MG63 (cell line): ENCODE measurements around the gene RSPO1. TPM values are rescaled to one million over a fixed set of nuclear protein-coding genes. Genes with fewer than 3 reads are reported as not detected.

ENCODE experiments used
- total RNA-seq: library from RNA; depleted of rRNA; stranded (reverse); fragments of >200 nt; shearing (Covaris generic); gene quantifications from 2 replicates; pipeline ENCODE4 v1.2.3, GENCODE V29; 2014; ENCODE audit warnings: low replicate concordance; rRNA removed

RSPO1 gene
- total RNA-seq, 1 experiment from 2014 or later, result not detected

Other genes with a start within 250 kb of the RSPO1 start
- gene ZC3H12A, start 160.3 kb downstream of the RSPO1 start, total RNA-seq, result 2.2 and 3.8 TPM in 2 replicates
- gene MEAF6, start 120.1 kb downstream of the RSPO1 start, total RNA-seq, result 64.6 and 68.7 TPM in 2 replicates
- gene SNIP1, start 80.6 kb downstream of the RSPO1 start, total RNA-seq, result 4.7 and 7.2 TPM in 2 replicates
- gene DNALI1, start 78.0 kb downstream of the RSPO1 start, total RNA-seq, result not detected in 2 replicates
- 66.5 and 126 TPM in 2 replicates for gene GNL2, start 39.0 kb downstream of the RSPO1 start, total RNA-seq
- gene CDCA8, start 57.6 kb upstream of the RSPO1 start, total RNA-seq, result 6.3 and 14.2 TPM in 2 replicates
- gene EPHA10, start 130.2 kb upstream of the RSPO1 start, total RNA-seq, result not detected in 2 replicates
- 8.8 and 15.0 TPM in 2 replicates for gene MANEAL, start 159.0 kb upstream of the RSPO1 start, total RNA-seq
- 22.3 and 68.2 TPM in 2 replicates for gene C1orf122, start 172.9 kb upstream of the RSPO1 start, total RNA-seq
- 34.7 and 37.8 TPM in 2 replicates for gene YRDC, start 173.3 kb upstream of the RSPO1 start, total RNA-seq
- 2.2 and 2.5 TPM in 2 replicates for gene MTF1, start 224.7 kb upstream of the RSPO1 start, total RNA-seq